Tibial artery (tissue), 4 donors: ENCODE data around the gene TCP11L2.
"Not testable (repeated sequence)": the region's sequence is repeated elsewhere in the genome, so short reads cannot be mapped to it uniquely, and the experiment has no call there.

Experiments used
- DNase-seq, 2 donors: peaks; one replicate each; pipeline ENCODE4 v3.0.0-alpha.2; 2019
- H3K27ac ChIP-seq, 2 donors: fragments of 200-600 bp; sonication (generic) in 1 of 2; 1 replicate in 1 of 2; 2 replicates in 1 of 2; pipeline ENCODE4 v1.5.1; 2018 to 2019; ENCODE audit warnings: mild to moderate bottlenecking in 1 of 2
- H3K27me3 ChIP-seq, 2 donors: fragments of 200-600 bp; sonication (generic) in 1 of 2; one replicate each; pipeline versions ENCODE4 v1.5.1 to v1.6.0; 2016 to 2019
- H3K36me3 ChIP-seq, 3 donors: fragments of 200-600 bp; sonication (generic) in 2 of 3; one replicate each; pipeline ENCODE4 v1.5.1; 2016 to 2019; ENCODE audit warnings: mild to moderate bottlenecking in 2 of 3
- H3K4me1 ChIP-seq, 4 donors: fragments of 200-600 bp; sonication (generic) in 2 of 4; 1 replicate in 3 of 4; 2 replicates in 1 of 4; pipeline ENCODE4 v1.5.1; 2016 to 2019
- H3K4me3 ChIP-seq, 2 donors: fragments of 200-600 bp; sonication (generic) in 1 of 2; 1 replicate in 1 of 2; 2 replicates in 1 of 2; pipeline ENCODE4 v1.5.1; 2018 to 2019; ENCODE audit warnings: mild to moderate bottlenecking in 2 of 2
- H3K9me3 ChIP-seq, 3 donors: fragments of 200-600 bp; sonication (generic) in 1 of 3; one replicate each; pipeline ENCODE4 v1.5.1; 2016 to 2019
- intact Hi-C: fragments of 100-400 bp; cut with DNase I; formaldehyde crosslinking; loops from one replicate; pipeline ENCODE4 v1.15.0; 2023; ENCODE audit warnings: low total_unique reads
- TF ChIP-seq, protein P1 (sequence below), 2 experiments: fragments of 200-600 bp in 1 of 2; fragments of 450-650 bp in 1 of 2; IDR thresholded peaks; one replicate each; pipeline ENCODE4 v1.5.1; 2017 to 2019; ENCODE audit warnings: antibody characterized with exemption in 2 of 2, mild to moderate bottlenecking in 1 of 2, moderate library complexity in 1 of 2

The TCP11L2 gene

DNA sequence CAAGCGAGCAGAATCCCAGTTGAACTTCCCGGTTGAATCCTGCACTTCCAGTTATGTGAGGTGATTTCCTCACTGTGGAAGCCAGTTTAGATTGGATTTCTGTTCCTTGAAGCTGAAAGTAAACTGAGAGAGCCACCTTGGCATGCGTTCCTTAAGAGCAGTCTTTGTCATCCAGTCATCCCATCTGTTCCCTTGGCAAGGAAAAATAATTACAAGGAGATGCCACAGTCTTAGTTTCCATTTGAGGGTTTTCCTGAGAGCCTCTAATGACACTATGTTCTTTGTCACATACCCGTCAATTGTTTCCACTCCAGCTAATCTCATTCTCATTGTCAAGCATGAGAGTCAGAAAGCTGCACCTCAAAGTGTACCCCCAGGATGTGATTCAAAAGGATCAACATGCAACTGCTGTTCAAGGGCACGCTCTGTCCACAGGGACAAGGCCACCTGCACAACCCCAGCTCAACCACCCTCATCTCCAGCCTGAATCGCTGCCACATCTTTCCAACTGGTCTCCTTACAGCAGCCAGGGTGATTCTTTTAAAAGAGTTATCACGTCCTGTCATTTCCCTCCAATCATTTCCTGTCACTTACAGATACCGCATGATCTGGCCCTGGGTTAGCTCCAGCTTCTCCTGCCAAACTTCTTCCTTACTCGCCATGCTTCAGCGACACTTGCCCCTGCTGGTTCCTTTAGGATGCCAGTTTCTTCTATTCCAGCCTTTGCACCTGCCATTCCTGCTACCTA lies 18.0 kb upstream of the TCP11L2 start:
- H3K27me3 ChIP-seq, result peaks cover 0 to 5% of the 10 kb centered on the region in 2 donors
- no peak for DNase-seq
- H3K4me1 ChIP-seq, result peaks cover 0 to 2% (median 0%) of the 10 kb centered on the region in 4 donors
- H3K27ac ChIP-seq, result no peak overlapping the region
- intact Hi-C loops, result loop anchor here (5.0 kb wide), 1 partner anchor 57 kb away; no protein-coding TSS in a partner anchor
- TF ChIP-seq, protein P1, sequence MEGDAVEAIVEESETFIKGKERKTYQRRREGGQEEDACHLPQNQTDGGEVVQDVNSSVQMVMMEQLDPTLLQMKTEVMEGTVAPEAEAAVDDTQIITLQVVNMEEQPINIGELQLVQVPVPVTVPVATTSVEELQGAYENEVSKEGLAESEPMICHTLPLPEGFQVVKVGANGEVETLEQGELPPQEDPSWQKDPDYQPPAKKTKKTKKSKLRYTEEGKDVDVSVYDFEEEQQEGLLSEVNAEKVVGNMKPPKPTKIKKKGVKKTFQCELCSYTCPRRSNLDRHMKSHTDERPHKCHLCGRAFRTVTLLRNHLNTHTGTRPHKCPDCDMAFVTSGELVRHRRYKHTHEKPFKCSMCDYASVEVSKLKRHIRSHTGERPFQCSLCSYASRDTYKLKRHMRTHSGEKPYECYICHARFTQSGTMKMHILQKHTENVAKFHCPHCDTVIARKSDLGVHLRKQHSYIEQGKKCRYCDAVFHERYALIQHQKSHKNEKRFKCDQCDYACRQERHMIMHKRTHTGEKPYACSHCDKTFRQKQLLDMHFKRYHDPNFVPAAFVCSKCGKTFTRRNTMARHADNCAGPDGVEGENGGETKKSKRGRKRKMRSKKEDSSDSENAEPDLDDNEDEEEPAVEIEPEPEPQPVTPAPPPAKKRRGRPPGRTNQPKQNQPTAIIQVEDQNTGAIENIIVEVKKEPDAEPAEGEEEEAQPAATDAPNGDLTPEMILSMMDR (IDR thresholded peaks at IDR 0.05), result no peak
- H3K36me3 ChIP-seq, result no peaks in the 10 kb centered on the region
- H3K4me3 ChIP-seq, result no peak overlapping the region
- H3K9me3 ChIP-seq, result peaks cover 0 to 8% (median 0%) of the 10 kb centered on the region in 3 donors

DNA sequence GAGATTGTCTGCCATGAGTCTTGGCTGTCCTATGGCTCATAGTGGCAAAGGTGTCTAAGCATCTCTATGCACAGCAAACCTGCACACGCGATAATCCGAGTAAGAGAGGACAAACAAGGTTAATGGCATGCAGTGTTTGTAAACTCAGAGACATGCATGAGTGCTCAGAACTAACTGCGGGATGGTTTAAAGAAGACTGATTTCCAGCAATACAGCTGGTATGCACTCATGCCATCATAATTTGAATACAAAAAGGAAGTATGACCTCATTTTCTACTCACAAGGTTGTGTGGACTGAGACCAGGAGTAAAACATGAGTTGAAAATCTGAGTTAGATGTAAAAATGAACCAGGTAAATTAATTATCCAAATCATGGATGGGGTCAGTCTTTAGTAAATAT lies 16.6 kb upstream of the TCP11L2 start:
- no peak overlapping the region for H3K4me3 ChIP-seq
- H3K36me3 ChIP-seq, result no peaks in the 10 kb centered on the region
- peaks cover 0 to 8% (median 0%) of the 10 kb centered on the region in 3 donors for H3K9me3 ChIP-seq
- intact Hi-C loops, result no loop called here
- no peak overlapping the region for H3K27ac ChIP-seq
- peaks cover 0 to 2% (median 0%) of the 10 kb centered on the region in 4 donors for H3K4me1 ChIP-seq
- TF ChIP-seq, protein P1 (IDR thresholded peaks at IDR 0.05), result no peak
- DNase-seq, result no peak
- H3K27me3 ChIP-seq, result peaks cover 0 to 5% of the 10 kb centered on the region in 2 donors

DNA sequence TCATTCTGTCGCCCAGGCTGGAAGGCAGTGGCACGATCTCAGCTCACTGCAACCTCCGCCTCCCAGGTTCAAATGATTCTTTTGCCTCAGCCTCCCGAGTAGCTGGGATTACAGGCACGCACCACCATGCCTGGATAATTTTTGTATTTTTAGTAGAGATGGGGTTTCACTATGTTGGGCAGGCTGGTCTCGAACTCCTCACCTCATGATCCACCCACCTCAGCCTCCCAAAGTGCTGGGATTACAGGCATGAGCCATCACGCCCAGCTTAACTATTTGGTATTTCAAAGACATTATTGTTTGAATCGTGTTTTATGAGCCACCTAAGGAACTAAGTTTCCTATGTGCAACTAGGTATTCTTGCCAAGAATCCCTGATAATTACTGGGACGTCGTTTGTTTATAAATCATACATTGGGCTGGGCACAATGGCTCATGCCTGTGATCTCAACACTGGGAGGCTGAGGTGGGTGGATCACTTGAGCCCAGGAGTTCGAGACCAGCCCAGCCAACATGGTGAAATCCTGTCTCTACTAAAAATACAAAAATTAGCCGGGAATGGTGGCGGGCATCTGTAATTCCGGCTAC lies 15.9 kb upstream of the TCP11L2 start:
- H3K9me3 ChIP-seq, DNase-seq, H3K4me1 ChIP-seq, H3K36me3 ChIP-seq, H3K27me3 ChIP-seq, H3K27ac ChIP-seq, H3K4me3 ChIP-seq, intact Hi-C loops: not testable (repeated sequence)

DNA sequence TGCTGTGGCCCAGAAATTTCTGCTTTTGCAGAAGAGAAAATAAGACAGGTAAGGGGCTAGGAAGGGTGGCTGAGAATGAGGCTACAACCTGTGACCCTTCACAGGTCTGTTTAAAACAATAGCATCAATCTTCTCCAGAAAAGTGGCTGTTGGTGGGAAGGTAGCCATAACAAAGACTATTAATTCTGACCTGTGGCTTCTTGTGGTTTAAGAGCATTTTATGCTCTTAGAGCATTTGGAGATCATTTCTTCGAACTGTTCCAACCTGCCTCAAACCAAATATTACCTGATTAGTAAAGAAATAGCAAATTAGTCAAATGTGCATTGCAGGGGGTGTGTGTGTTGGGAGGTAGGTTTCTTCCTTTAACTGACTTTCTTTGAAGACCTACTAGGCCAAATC lies 15.2 kb upstream of the TCP11L2 start:
- Histone ChIP-seq H3K9me3 (peaks cover 0 to under 1% (median 0%) of the 10 kb centered on the region in 3 donors), H3K27me3 (peaks cover 0 to 5% of the 10 kb centered on the region in 2 donors), H3K27ac (no peak overlapping the region), H3K4me3 (no peak overlapping the region), H3K4me1 (peaks cover 0 to 2% (median 0%) of the 10 kb centered on the region in 4 donors), H3K36me3 (no peaks in the 10 kb centered on the region)
- no peak for DNase-seq
- TF ChIP-seq, protein P1 (IDR thresholded peaks at IDR 0.05), result no peak
- intact Hi-C loops, result no loop called here

DNA sequence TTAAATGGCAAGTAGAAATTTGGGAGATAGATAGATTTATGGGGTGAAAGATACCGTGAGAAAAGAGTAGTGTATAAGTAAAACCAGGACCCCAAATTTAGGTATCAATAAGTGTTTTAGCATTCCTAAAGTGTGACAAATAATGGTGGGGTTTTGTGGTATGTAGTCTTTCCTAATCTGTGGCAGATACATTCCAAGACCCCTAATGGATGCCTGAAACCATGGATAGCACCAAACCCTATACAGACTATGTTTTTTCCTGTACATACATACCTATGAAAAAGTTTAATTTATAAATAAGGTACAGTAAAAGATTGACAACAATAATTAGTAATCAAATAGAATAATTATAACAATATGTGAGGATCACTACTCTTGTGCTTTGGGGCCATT lies 14.4 kb upstream of the TCP11L2 start:
- Histone ChIP-seq H3K9me3 (no peaks in the 10 kb centered on the region), H3K27me3 (peaks cover 0 to 4% of the 10 kb centered on the region in 2 donors), H3K4me3 (no peak overlapping the region), H3K36me3 (no peaks in the 10 kb centered on the region), H3K27ac (no peak overlapping the region), H3K4me1 (peaks cover 0 to 2% (median 0%) of the 10 kb centered on the region in 4 donors)
- DNase-seq, result no peak
- intact Hi-C loops, result no loop called here
- TF ChIP-seq, protein P1 (IDR thresholded peaks at IDR 0.05), result no peak

DNA sequence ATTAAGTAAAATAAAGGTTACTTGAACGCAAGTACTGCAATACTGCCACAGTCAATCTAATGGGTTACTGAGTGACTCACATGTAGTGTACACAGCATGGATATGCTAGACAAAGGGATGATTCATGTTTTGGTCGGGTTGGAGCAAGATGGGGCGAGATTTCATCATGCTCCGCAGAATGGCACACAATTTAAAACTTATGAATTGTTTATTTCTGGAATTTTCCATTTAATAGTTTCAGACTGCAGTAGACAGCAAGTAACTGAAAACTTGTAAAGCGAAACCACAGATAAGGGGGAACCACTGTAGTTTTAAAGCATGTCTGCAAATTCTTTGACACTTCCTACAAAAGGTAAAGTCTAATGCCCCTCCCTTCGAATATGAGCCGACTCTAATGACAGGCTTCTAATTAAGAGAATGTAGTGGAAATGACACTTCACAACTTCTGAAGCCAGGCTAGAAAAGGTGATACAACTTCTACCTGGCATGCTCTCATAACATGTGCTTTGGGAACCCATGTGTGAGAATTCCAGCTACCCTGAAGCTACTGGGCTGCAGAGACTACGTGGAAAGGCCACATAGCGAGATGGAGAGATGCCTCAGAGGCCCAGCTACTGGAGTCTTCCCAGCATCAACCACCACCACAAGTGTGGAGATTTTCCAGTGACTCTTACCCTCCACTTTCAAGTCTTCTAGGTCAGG lies 13.9 kb upstream of the TCP11L2 start:
- TF ChIP-seq, protein P1 (IDR thresholded peaks at IDR 0.05), result no peak
- H3K4me1 ChIP-seq, result peaks cover 0 to 2% (median 0%) of the 10 kb centered on the region in 4 donors
- H3K36me3 ChIP-seq, result no peaks in the 10 kb centered on the region
- H3K9me3 ChIP-seq, result no peaks in the 10 kb centered on the region
- H3K27me3 ChIP-seq, result peaks cover 0 to under 1% of the 10 kb centered on the region in 2 donors
- no peak for DNase-seq
- intact Hi-C loops, result no loop called here
- H3K4me3 ChIP-seq, result no peak overlapping the region
- no peak overlapping the region for H3K27ac ChIP-seq
